ENCODE data around the gene PRDM16.

- TF ChIP-seq CTCF (IDR thresholded peaks at IDR 0.05), result no peak
- no peak for TF ChIP-seq MAX (CRISPR knock-in tag; IDR thresholded peaks at IDR 0.05)
- no peak for TF ChIP-seq NR2C2 (CRISPR knock-in tag; IDR thresholded peaks at IDR 0.05)
- TF ChIP-seq FOXK1 (CRISPR knock-in tag; IDR thresholded peaks at IDR 0.05), result no peak
- no peak for TF ChIP-seq PRDM15 (CRISPR knock-in tag; IDR thresholded peaks at IDR 0.05)
- TF ChIP-seq TCF7 (CRISPR knock-in tag; IDR thresholded peaks at IDR 0.05; ENCODE audit: low read depth), result no peak
Measured at GRCh38 chr1:3124246-3124645, 55.2 kb downstream of the PRDM16 start.
